ENCODE results near the gene CYTL1. TPM values are rescaled to one million over a fixed set of nuclear protein-coding genes. Genes with fewer than 3 reads are reported as not detected.

Gene CYTL1
- total RNA-seq, 1 donor from 2014 or later, result 9.2 TPM

- H3K9me3 Mint-ChIP-seq (ENCODE audit: unreplicated experiment), result peaks cover under 1% of the 10 kb centered on the region
- peaks cover 13% of the 10 kb centered on the region for H3K4me1 ChIP-seq (ENCODE audit: insufficient read depth, low read length)
- peak within 1 kb of the TSS; percentile 93 for H3K27ac Mint-ChIP-seq (ENCODE audit: unreplicated experiment)
- no peaks in the 10 kb centered on the region for H3K4me1 Mint-ChIP-seq (ENCODE audit: low read depth, unreplicated experiment)
- peak within 1 kb of the TSS; percentile 80 for H3K9ac ChIP-seq (ENCODE audit: low read length)
- peak; percentile 75 for DNase-seq (ENCODE audit: low read depth)
- no peaks in the 10 kb centered on the region for H3K36me3 Mint-ChIP-seq (ENCODE audit: low read depth, unreplicated experiment)
- no peak for FAIRE-seq
- no peaks in the 10 kb centered on the region for H3K9me3 ChIP-seq (ENCODE audit: insufficient read depth, low read depth, low read length)
- H3K27me3 ChIP-seq (ENCODE audit: insufficient read depth, low read length), result no peaks in the 10 kb centered on the region
- no peak for TF ChIP-seq EZH2 (IDR thresholded peaks at IDR 0.05; ENCODE audit: insufficient read depth, low read length)
- no peak for TF ChIP-seq CTCF (IDR thresholded peaks at IDR 0.05; ENCODE audit: insufficient read depth, low read depth, low read length)
- H3K4me3 Mint-ChIP-seq (ENCODE audit: unreplicated experiment), result peak within 1 kb of the TSS; percentile 87
- peaks cover 2% of the 10 kb centered on the region for H3K79me2 ChIP-seq (ENCODE audit: insufficient read depth, low read length)
- H3K4me2 ChIP-seq (ENCODE audit: low read length), result peak within 1 kb of the TSS; percentile 98
- peak within 1 kb of the TSS; percentile 85 for H2AFZ ChIP-seq (ENCODE audit: low read depth, low read length)
- peak within 1 kb of the TSS; percentile 16 for H3K27ac ChIP-seq (ENCODE audit: low read depth, low read length)
- H3K27me3 Mint-ChIP-seq (ENCODE audit: low read depth, unreplicated experiment), result peaks cover 20% of the 10 kb centered on the region
- H3K4me3 ChIP-seq (ENCODE audit: insufficient read depth, low read depth, low read length), result peak within 1 kb of the TSS; percentile 71
- H4K20me1 ChIP-seq (ENCODE audit: insufficient read depth, low read length), result peaks cover 10% of the 10 kb centered on the region
- no peaks in the 10 kb centered on the region for H3K36me3 ChIP-seq (ENCODE audit: insufficient read depth, low read length)
These were observed 32.3 kb upstream of the CYTL1 start, which contains the start of gene STK32B for GRCh38 chr4:5051278-5052203. STK32B (plus strand) TSS chr4:5051480.

GRCh38 chr4:5050520-5051277 lies 31.4 kb upstream of the CYTL1 start:
- Mint-ChIP-seq H3K4me3 (ENCODE audit: unreplicated experiment) (peak overlapping the region; percentile 87), H3K9me3 (ENCODE audit: unreplicated experiment) (peaks cover 2% of the 10 kb centered on the region), H3K27me3 (ENCODE audit: low read depth, unreplicated experiment) (peaks cover 20% of the 10 kb centered on the region), H3K36me3 (ENCODE audit: low read depth, unreplicated experiment) (no peaks in the 10 kb centered on the region), H3K27ac (ENCODE audit: unreplicated experiment) (peak overlapping the region; percentile 93), H3K4me1 (ENCODE audit: low read depth, unreplicated experiment) (no peaks in the 10 kb centered on the region)
- Histone ChIP-seq H3K9me3 (ENCODE audit: insufficient read depth, low read depth, low read length) (no peaks in the 10 kb centered on the region), H3K36me3 (ENCODE audit: insufficient read depth, low read length) (no peaks in the 10 kb centered on the region), H3K27me3 (ENCODE audit: insufficient read depth, low read length) (no peaks in the 10 kb centered on the region), H3K79me2 (ENCODE audit: insufficient read depth, low read length) (peaks cover 2% of the 10 kb centered on the region), H3K4me2 (ENCODE audit: low read length) (peak overlapping the region; percentile 98), H3K9ac (ENCODE audit: low read length) (peak overlapping the region; percentile 80), H3K4me1 (ENCODE audit: insufficient read depth, low read length) (peaks cover 13% of the 10 kb centered on the region), H2AFZ (ENCODE audit: low read depth, low read length) (peak overlapping the region; percentile 85), H3K27ac (ENCODE audit: low read depth, low read length) (peak overlapping the region; percentile 16), H3K4me3 (ENCODE audit: insufficient read depth, low read depth, low read length) (peak overlapping the region; percentile 71), H4K20me1 (ENCODE audit: insufficient read depth, low read length) (peaks cover 10% of the 10 kb centered on the region)
- TF ChIP-seq CTCF (IDR thresholded peaks at IDR 0.05; ENCODE audit: insufficient read depth, low read depth, low read length) (peak; percentile 67), EZH2 (IDR thresholded peaks at IDR 0.05; ENCODE audit: insufficient read depth, low read length) (no peak)
- peak; percentile 59 for DNase-seq (ENCODE audit: low read depth)
- FAIRE-seq, result peak; percentile 43

Measured in astrocyte (in vitro differentiated cells and primary cell).